Caco-2 (cell line): ENCODE measurements around the gene ZBTB7A. TPM values are rescaled to one million over a fixed set of nuclear protein-coding genes. Genes with fewer than 3 reads are reported as not detected.

Source experiments
- BruUV-seq: library from RNA; stranded (reverse); fragments of 400-500 nt; replicated peaks from 2 replicates; lab custom pipeline; 2021; lab: Mats Ljungman, UMichigan
- CTCF ChIA-PET: fragments of 300-600 bp; sonication (Branson Sonifier 250); formaldehyde crosslinking; loops from one replicate; lab custom pipeline; 2022; ENCODE audit warnings: antibody characterized with exemption; lab: Charles Lee
- POLR2A ChIA-PET: fragments of 300-600 bp; sonication (Branson Sonifier 250); formaldehyde crosslinking; loops from one replicate; lab custom pipeline; 2022; ENCODE audit warnings: antibody characterized with exemption; lab: Charles Lee
- DNase-seq, 2 experiments: peaks; one replicate each; pipeline versions ENCODE4 v3.0.0 to v3.0.0-alpha.2; 2020 to 2022
- H3K27me3 ChIP-seq: replicated peaks from 2 replicates; pipeline ENCODE4 v1.6.0; 2011; ENCODE audit warnings: low read length; ENCODE audit not compliant: control insufficient read depth, insufficient read depth
- H3K36me3 ChIP-seq: 2 replicates; pipeline ENCODE4 v1.5.1; 2011; ENCODE audit warnings: low read length; ENCODE audit not compliant: control insufficient read depth, insufficient read depth
- H3K4me1 ChIP-seq: fragments of 250-450 bp; sonication (Bioruptor Pico); 2 replicates; pipeline ENCODE4 v1.5.1; 2020; ENCODE audit warnings: mild to moderate bottlenecking
- H3K4me3 ChIP-seq: 2 replicates; pipeline ENCODE4 v1.5.1; 2011; ENCODE audit warnings: low read depth, mild to moderate bottlenecking, control low read depth, low read length
- H3K9me3 ChIP-seq: fragments of 250-450 bp; sonication (Bioruptor Pico); 2 replicates; pipeline ENCODE4 v1.5.1; 2020; ENCODE audit warnings: mild to moderate bottlenecking, moderate library complexity
- H3K27ac Mint-ChIP-seq: one replicate; pipeline ENCODE4 v1.8.0; 2022; ENCODE audit warnings: mixed read lengths; ENCODE audit not compliant: unreplicated experiment
- H3K27me3 Mint-ChIP-seq: one replicate; pipeline ENCODE4 v1.8.0; 2022; ENCODE audit warnings: mixed read lengths; ENCODE audit not compliant: insufficient read depth, unreplicated experiment
- H3K36me3 Mint-ChIP-seq: one replicate; pipeline ENCODE4 v1.8.0; 2022; ENCODE audit warnings: mild to moderate bottlenecking, mixed read lengths; ENCODE audit not compliant: insufficient read depth, unreplicated experiment
- H3K4me1 Mint-ChIP-seq: one replicate; pipeline ENCODE4 v1.8.0; 2022; ENCODE audit warnings: low read depth, mixed read lengths; ENCODE audit not compliant: unreplicated experiment
- H3K4me3 Mint-ChIP-seq: one replicate; pipeline ENCODE4 v1.8.0; 2022; ENCODE audit warnings: mild to moderate bottlenecking, moderate library complexity, mixed read lengths; ENCODE audit not compliant: unreplicated experiment
- H3K9me3 Mint-ChIP-seq: one replicate; pipeline ENCODE4 v1.8.0; 2022; ENCODE audit warnings: mixed read lengths; ENCODE audit not compliant: unreplicated experiment
- intact Hi-C: fragments of 100-400 bp; cut with micrococcal nuclease; formaldehyde crosslinking; loops from one replicate; pipeline ENCODE4 v1.10.0; 2022; ENCODE audit not compliant: unreplicated experiment
- total RNA-seq: library from RNA; stranded (reverse); gene quantifications from 2 replicates; pipeline ENCODE4 v1.2.3, GENCODE V29; 2022
- TF ChIP-seq, protein P1 (sequence below), 2 experiments: fragments of 200-600 bp in 1 of 2; IDR thresholded peaks; 1 replicate in 1 of 2; 2 replicates in 1 of 2; pipeline versions ENCODE4 v1.5.1 to v1.8.0; 2011 to 2022; ENCODE audit warnings: antibody characterized with exemption in 1 of 2, control low read depth in 1 of 2, inconsistent platforms in 1 of 2, low read depth in 1 of 2, low read length in 1 of 2, mild to moderate bottlenecking in 1 of 2, moderate library complexity in 1 of 2; ENCODE audit not compliant: insufficient read depth in 1 of 2, severe bottlenecking in 1 of 2, unreplicated experiment in 1 of 2

Gene ZBTB7A
- total RNA-seq, 1 experiment from 2014 or later: 11.9 TPM

DNA sequence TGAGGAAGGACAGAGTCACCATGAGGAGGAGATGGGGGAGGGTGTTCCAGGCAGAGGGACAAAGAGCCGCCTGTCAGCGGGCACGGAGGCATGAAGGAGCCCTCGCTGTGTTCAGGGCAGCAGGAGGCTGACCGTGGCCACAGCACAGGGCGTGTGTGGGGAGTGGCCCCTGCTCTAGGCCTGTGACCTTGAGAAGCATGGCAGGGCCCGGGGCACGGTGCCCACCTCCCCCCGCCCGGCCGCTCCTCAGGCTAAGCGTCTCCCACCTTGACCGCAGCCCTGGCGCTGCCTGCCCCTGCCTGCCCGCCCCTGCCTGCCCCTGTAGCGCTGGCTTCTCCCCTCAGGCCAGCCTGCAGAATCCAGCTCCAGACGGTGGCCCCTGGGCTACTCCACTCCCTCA is 45.7 kb upstream of the ZBTB7A start:
- no peak for DNase-seq
- POLR2A ChIA-PET: no interaction called here
- H3K27me3 ChIP-seq: no peaks in the 10 kb centered on the region
- Mint-ChIP-seq H3K27me3 (no peaks in the 10 kb centered on the region), H3K9me3 (no peaks in the 10 kb centered on the region), H3K27ac (no peak overlapping the region), H3K4me1 (no peaks in the 10 kb centered on the region), H3K4me3 (no peak overlapping the region), H3K36me3 (peaks cover 67% of the 10 kb centered on the region)
- no peak overlapping the region for H3K4me3 ChIP-seq
- intact Hi-C loops: no loop called here
- CTCF ChIA-PET: no interaction called here
- TF ChIP-seq, protein P1, sequence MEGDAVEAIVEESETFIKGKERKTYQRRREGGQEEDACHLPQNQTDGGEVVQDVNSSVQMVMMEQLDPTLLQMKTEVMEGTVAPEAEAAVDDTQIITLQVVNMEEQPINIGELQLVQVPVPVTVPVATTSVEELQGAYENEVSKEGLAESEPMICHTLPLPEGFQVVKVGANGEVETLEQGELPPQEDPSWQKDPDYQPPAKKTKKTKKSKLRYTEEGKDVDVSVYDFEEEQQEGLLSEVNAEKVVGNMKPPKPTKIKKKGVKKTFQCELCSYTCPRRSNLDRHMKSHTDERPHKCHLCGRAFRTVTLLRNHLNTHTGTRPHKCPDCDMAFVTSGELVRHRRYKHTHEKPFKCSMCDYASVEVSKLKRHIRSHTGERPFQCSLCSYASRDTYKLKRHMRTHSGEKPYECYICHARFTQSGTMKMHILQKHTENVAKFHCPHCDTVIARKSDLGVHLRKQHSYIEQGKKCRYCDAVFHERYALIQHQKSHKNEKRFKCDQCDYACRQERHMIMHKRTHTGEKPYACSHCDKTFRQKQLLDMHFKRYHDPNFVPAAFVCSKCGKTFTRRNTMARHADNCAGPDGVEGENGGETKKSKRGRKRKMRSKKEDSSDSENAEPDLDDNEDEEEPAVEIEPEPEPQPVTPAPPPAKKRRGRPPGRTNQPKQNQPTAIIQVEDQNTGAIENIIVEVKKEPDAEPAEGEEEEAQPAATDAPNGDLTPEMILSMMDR (IDR thresholded peaks at IDR 0.05; ENCODE audit: insufficient read depth in 1 of 2, low read depth in 1 of 2, low read length in 1 of 2, severe bottlenecking in 1 of 2, unreplicated experiment in 1 of 2): no peak
- no peaks in the 10 kb centered on the region for H3K9me3 ChIP-seq
- no TSS peak for BruUV-seq
- H3K36me3 ChIP-seq: no peaks in the 10 kb centered on the region; the same call in none of the 2 replicates
- H3K4me1 ChIP-seq: no peaks in the 10 kb centered on the region

DNA sequence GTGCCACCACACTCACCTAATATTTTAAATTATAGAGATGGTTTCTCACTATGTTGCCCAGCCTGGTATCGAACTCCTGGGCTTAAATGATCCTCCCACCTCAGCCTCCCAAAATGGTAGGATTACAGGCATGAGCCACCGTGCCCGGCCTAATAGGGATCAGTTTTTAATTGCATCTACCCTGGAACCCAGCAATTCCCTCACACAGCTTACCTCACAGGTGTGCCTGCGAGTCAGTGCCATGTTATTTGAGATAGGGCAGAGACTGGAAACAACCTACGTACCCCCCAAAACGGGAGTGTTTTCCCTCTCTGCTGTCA is 42.9 kb upstream of the ZBTB7A start:
- no peaks in the 10 kb centered on the region for H3K36me3 ChIP-seq
- no peaks in the 10 kb centered on the region for H3K4me1 Mint-ChIP-seq
- no peak overlapping the region for H3K4me3 ChIP-seq
- H3K4me1 ChIP-seq: no peaks in the 10 kb centered on the region
- TF ChIP-seq, protein P1 (IDR thresholded peaks at IDR 0.05; ENCODE audit: insufficient read depth in 1 of 2, low read depth in 1 of 2, low read length in 1 of 2, severe bottlenecking in 1 of 2, unreplicated experiment in 1 of 2): no peak
- H3K27me3 Mint-ChIP-seq: no peaks in the 10 kb centered on the region
- no peak overlapping the region for H3K4me3 Mint-ChIP-seq
- no TSS peak for BruUV-seq
- no peaks in the 10 kb centered on the region for H3K9me3 ChIP-seq
- CTCF ChIA-PET: no interaction called here
- H3K27me3 ChIP-seq: no peaks in the 10 kb centered on the region
- no peak for DNase-seq
- peaks cover 59% of the 10 kb centered on the region for H3K36me3 Mint-ChIP-seq
- no peaks in the 10 kb centered on the region for H3K9me3 Mint-ChIP-seq
- intact Hi-C loops: no loop called here
- no peak overlapping the region for H3K27ac Mint-ChIP-seq
- POLR2A ChIA-PET: no interaction called here

DNA sequence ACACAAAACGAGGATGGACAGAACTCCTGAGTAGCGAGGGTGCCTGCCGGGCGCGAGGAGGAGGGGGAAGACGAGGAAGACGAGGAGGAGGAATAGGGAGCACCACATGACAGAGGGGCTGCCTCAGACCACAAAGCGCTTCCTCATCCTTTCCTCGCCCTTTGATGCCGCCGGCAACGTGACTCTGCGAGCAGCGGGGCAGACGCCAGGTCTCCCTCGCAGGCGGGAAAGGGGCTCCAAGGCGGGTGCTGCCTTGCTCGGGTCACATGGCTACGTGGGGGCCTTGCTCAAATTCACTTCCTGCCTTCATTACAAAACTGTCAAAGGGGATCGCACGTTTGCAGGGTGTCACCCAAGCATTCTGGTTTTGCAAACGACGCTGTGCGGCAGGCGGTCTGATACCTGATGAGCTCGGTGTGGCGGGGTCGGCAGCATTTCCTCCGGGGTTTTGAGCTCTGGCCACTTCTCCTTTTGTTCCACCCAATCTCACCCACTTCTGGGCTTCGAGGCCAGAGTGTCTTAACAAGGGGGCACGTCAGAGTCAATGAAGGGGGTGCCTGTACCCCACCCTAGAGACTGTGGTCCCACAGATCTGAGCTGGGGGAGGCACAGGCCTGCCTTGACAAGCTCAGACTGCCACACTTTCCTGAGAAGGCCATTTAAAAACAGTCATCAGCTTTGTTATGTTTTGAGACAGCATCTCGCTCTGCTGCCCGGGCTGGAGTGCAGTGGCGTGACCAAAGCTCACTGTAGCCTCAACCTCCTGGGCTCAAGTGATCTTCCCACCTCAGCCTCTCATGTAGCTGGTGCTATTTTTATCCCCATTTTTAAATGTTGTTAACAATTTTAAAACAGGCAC is 42.3 kb upstream of the ZBTB7A start:
- TF ChIP-seq, protein P1 (IDR thresholded peaks at IDR 0.05; ENCODE audit: insufficient read depth in 1 of 2, low read depth in 1 of 2, low read length in 1 of 2, severe bottlenecking in 1 of 2, unreplicated experiment in 1 of 2): no peak

More for the DNA sequence above, 42.3 kb upstream of the ZBTB7A start:
- Mint-ChIP-seq H3K36me3 (peaks cover 59% of the 10 kb centered on the region), H3K9me3 (no peaks in the 10 kb centered on the region), H3K4me1 (no peaks in the 10 kb centered on the region), H3K4me3 (no peak overlapping the region), H3K27ac (no peak overlapping the region), H3K27me3 (no peaks in the 10 kb centered on the region)
- BruUV-seq: no TSS peak
- no peaks in the 10 kb centered on the region for H3K36me3 ChIP-seq
- ChIA-PET CTCF (no interaction called here), POLR2A (no interaction called here)
- no peaks in the 10 kb centered on the region for H3K9me3 ChIP-seq
- no peaks in the 10 kb centered on the region for H3K4me1 ChIP-seq
- no peak overlapping the region for H3K4me3 ChIP-seq
- no peaks in the 10 kb centered on the region for H3K27me3 ChIP-seq
- DNase-seq: no peak
- intact Hi-C loops: no loop called here
